ENCODE data around the gene FBXW8.

- TF ChIP-seq CTCF (IDR thresholded peaks at IDR 0.05) (no peak), POLR2A (IDR thresholded peaks at IDR 0.05) (no peak)
Measured at GRCh38 chr12:116890330-116890729, 20.4 kb upstream of the FBXW8 start.
